ENCODE data around the gene FZD2. TPM values are rescaled to one million over a fixed set of nuclear protein-coding genes. Genes with fewer than 3 reads are reported as not detected.
A peak's percentile ranks its signal among the peaks of the same experiment; 100 is the strongest.
"Not testable (repeated sequence)": the region's sequence is repeated elsewhere in the genome, so short reads cannot be mapped to it uniquely, and the experiment has no call there.

Gene FZD2
- total RNA-seq (2021), result 23.5 and 23.7 TPM in 2 replicates
- Bru-seq, nascent RNA, result percentile 53 among the genes with signal in this experiment
- percentile 69 among the genes with signal in this experiment for BruChase-seq, experiment 1, labeled RNA remaining after a 2-hour chase
- BruChase-seq, experiment 2, labeled RNA remaining after a 6-hour chase, result percentile 56 among the genes with signal in this experiment
- long read RNA-seq, transcript FZD2-201 (1 exons, 2,112 nt), result major isoform, 25 of 25 reads
- long read RNA-seq, partial matches to known transcripts, result 0 of 25 reads
- long read RNA-seq, other reads (novel, unspliced or antisense), result 0 of 25 reads

GRCh38 chr17:44556832-44557606 lies at the start of gene FZD2:
Gene FZD2 (plus strand): TSS chr17:44557484. CDS start chr17:44557689, 205 bp downstream.
- no peaks in the 10 kb centered on the region for H3K27me3 ChIP-seq (replicated peaks; ENCODE audit: insufficient read depth, low read depth, low read length, poor library complexity)
- no peak for TF ChIP-seq CTCF (conservative IDR thresholded peaks at IDR 0.05; ENCODE audit: low read depth, low read length)
- no peak for TF ChIP-seq EZH2 (IDR thresholded peaks at IDR 0.05; ENCODE audit: borderline replicate concordance, low read depth, low read length, poor library complexity, severe bottlenecking)
- peaks cover 11% of the 10 kb centered on the region for H3K4me1 ChIP-seq (ENCODE audit: insufficient read depth, low read length, poor library complexity, severe bottlenecking)
- H3K4me3 ChIP-seq (ENCODE audit: low read depth, low read length, poor library complexity, severe bottlenecking), result peak within 1 kb of the TSS; percentile 62
- CTCF ChIA-PET, result interaction anchor here (1.0 kb wide), 1 partner anchor 23 kb away, joined by 4 read pairs; no protein-coding TSS in a partner anchor
- intact Hi-C loops (cut with micrococcal nuclease; ENCODE audit: unreplicated experiment), result no loop called here
- peak within 1 kb of the TSS; percentile 92 for H3K27ac ChIP-seq (ENCODE audit: low read depth, low read length, poor library complexity, severe bottlenecking)
- peak; percentile 95 for DNase-seq (ENCODE audit: low spot score)
- H3K36me3 ChIP-seq (ENCODE audit: insufficient read depth, low read length, poor library complexity, severe bottlenecking), result no peaks in the 10 kb centered on the region
- H3K9me3 ChIP-seq (ENCODE audit: low read depth, low read length, poor library complexity, severe bottlenecking), result no peaks in the 10 kb centered on the region
- BruUV-seq (replicated peaks), result no TSS peak
- POLR2A ChIA-PET (ENCODE audit: low non-redundant PET), result interaction anchor here (0.5 to 0.9 kb wide), 3 partner anchors 9 to 36 kb away, joined by 3 to 5 read pairs (median 3); no protein-coding TSS in a partner anchor

GRCh38 chr17:44511241-44512134 lies 45.8 kb upstream of the FZD2 start:
- POLR2A ChIA-PET (ENCODE audit: low non-redundant PET); H3K27ac ChIP-seq (ENCODE audit: low read depth, low read length, poor library complexity, severe bottlenecking); H3K27me3 ChIP-seq (replicated peaks; ENCODE audit: insufficient read depth, low read depth, low read length, poor library complexity); H3K36me3 ChIP-seq (ENCODE audit: insufficient read depth, low read length, poor library complexity, severe bottlenecking); H3K9me3 ChIP-seq (ENCODE audit: low read depth, low read length, poor library complexity, severe bottlenecking); BruUV-seq (replicated peaks); H3K4me1 ChIP-seq (ENCODE audit: insufficient read depth, low read length, poor library complexity, severe bottlenecking); H3K4me3 ChIP-seq (ENCODE audit: low read depth, low read length, poor library complexity, severe bottlenecking); intact Hi-C loops (cut with micrococcal nuclease; ENCODE audit: unreplicated experiment): not testable (repeated sequence)
- CTCF ChIA-PET, result interaction anchor here (0.6 kb wide), 2 partner anchors 21 to 24 kb away, joined by 4 to 7 read pairs; no protein-coding TSS in a partner anchor
- TF ChIP-seq CTCF (conservative IDR thresholded peaks at IDR 0.05; ENCODE audit: low read depth, low read length), result peak; percentile 15; the same call in 1 of the 2 replicates
- DNase-seq (ENCODE audit: low spot score), result peak; percentile 73

- Histone ChIP-seq H3K4me3 (ENCODE audit: low read depth, low read length, poor library complexity, severe bottlenecking) (no peak overlapping the region), H3K9me3 (ENCODE audit: low read depth, low read length, poor library complexity, severe bottlenecking) (no peaks in the 10 kb centered on the region), H3K4me1 (ENCODE audit: insufficient read depth, low read length, poor library complexity, severe bottlenecking) (no peaks in the 10 kb centered on the region), H3K36me3 (ENCODE audit: insufficient read depth, low read length, poor library complexity, severe bottlenecking) (no peaks in the 10 kb centered on the region), H3K27ac (ENCODE audit: low read depth, low read length, poor library complexity, severe bottlenecking) (no peak overlapping the region), H3K27me3 (replicated peaks; ENCODE audit: insufficient read depth, low read depth, low read length, poor library complexity) (no peaks in the 10 kb centered on the region)
- BruUV-seq (replicated peaks), result no TSS peak
- no peak for TF ChIP-seq CTCF (conservative IDR thresholded peaks at IDR 0.05; ENCODE audit: low read depth, low read length)
- TF ChIP-seq EZH2 (IDR thresholded peaks at IDR 0.05; ENCODE audit: borderline replicate concordance, low read depth, low read length, poor library complexity, severe bottlenecking), result no peak
- intact Hi-C loops (cut with micrococcal nuclease; ENCODE audit: unreplicated experiment), result no loop called here
- DNase-seq (ENCODE audit: low spot score), result no peak
- POLR2A ChIA-PET (ENCODE audit: low non-redundant PET), result no interaction called here
- CTCF ChIA-PET, result no interaction called here
Measured at GRCh38 chr17:44518032-44518431, 39.3 kb upstream of the FZD2 start.
